Endodermal cell (in vitro differentiated cells): ENCODE data around the gene PLXNA2. TPM values are rescaled to one million over a fixed set of nuclear protein-coding genes. Genes with fewer than 3 reads are reported as not detected.

Experiments used
- DNase-seq: peaks from one replicate; pipeline ENCODE4 v3.0.0-alpha.2; 2017
- H3K27ac ChIP-seq: 2 replicates; pipeline ENCODE4 v1.5.1; 2013; ENCODE audit warnings: mild to moderate bottlenecking, low read depth, low read length, moderate library complexity
- H3K27me3 ChIP-seq: 2 replicates; pipeline ENCODE4 v1.6.1; 2013; ENCODE audit warnings: mild to moderate bottlenecking, low read length, moderate library complexity; ENCODE audit not compliant: insufficient read depth, control insufficient read depth, poor library complexity, severe bottlenecking
- H3K36me3 ChIP-seq: 2 replicates; pipeline ENCODE4 v1.7.0; 2013; ENCODE audit warnings: mild to moderate bottlenecking, low read length, moderate library complexity; ENCODE audit not compliant: control insufficient read depth, insufficient read depth
- H3K4me1 ChIP-seq: one replicate; pipeline ENCODE4 v1.7.0; 2013; ENCODE audit warnings: low read length; ENCODE audit not compliant: control insufficient read depth, insufficient read depth
- H3K4me3 ChIP-seq: 2 replicates; pipeline ENCODE4 v1.5.1; 2013; ENCODE audit warnings: mild to moderate bottlenecking, low read length, moderate library complexity
- H3K9ac ChIP-seq: 2 replicates; pipeline ENCODE4 v1.6.1; 2013; ENCODE audit warnings: mild to moderate bottlenecking, low read length, moderate library complexity; ENCODE audit not compliant: poor library complexity, severe bottlenecking; ENCODE audit errors: extremely low read depth
- H3K9me3 ChIP-seq: 2 replicates; pipeline ENCODE4 v1.6.1; 2013; ENCODE audit warnings: mild to moderate bottlenecking, low read length, moderate library complexity; ENCODE audit not compliant: control insufficient read depth
- H3K27ac Mint-ChIP-seq: 2 replicates; pipeline ENCODE4 v1.8.0; 2020; ENCODE audit warnings: mixed read lengths
- H3K27me3 Mint-ChIP-seq: 2 replicates; pipeline ENCODE4 v1.8.0; 2021; ENCODE audit warnings: mild to moderate bottlenecking, mixed read lengths; ENCODE audit not compliant: insufficient read depth
- H3K36me3 Mint-ChIP-seq: 2 replicates; pipeline ENCODE4 v1.8.0; 2020; ENCODE audit warnings: low read depth, mixed read lengths
- H3K4me1 Mint-ChIP-seq: 2 replicates; pipeline ENCODE4 v1.8.0; 2020; ENCODE audit warnings: mixed read lengths
- H3K4me3 Mint-ChIP-seq: 2 replicates; pipeline ENCODE4 v1.8.0; 2020; ENCODE audit warnings: mild to moderate bottlenecking, moderate library complexity, mixed read lengths
- H3K9me3 Mint-ChIP-seq: 2 replicates; pipeline ENCODE4 v1.8.0; 2020; ENCODE audit warnings: mild to moderate bottlenecking, mixed read lengths
- WGBS, 2 experiments: methylation state at CpG; one replicate each; pipeline versions ENCODE4 v1.1.5 to v1.1.7; 2013; ENCODE audit warnings: missing lambda C conversion rate in 2 of 2, mixed read lengths in 1 of 2; ENCODE audit not compliant: insufficient coverage in 1 of 2, insufficient read length in 1 of 2; 5-methylcytosine and 5-hydroxymethylcytosine counted together
- total RNA-seq, 2 donors: library from RNA; stranded (reverse); fragmentation: NEBNext Ultra II Directional in 1 of 2; extraction: Animal tissue kit (Norgen Biotek cat#: 25700) in 1 of 2; gene quantifications; 2 replicates in 1 of 2; 3 replicates in 1 of 2; pipeline ENCODE4 v1.2.1, GENCODE V29; 2021
- TF ChIP-seq, protein P1 (sequence below): fragments of 200-600 bp; sonication (generic); conservative IDR thresholded peaks from 2 replicates; pipeline ENCODE4 v1.5.0; 2021; ENCODE audit warnings: antibody characterized with exemption, mild to moderate bottlenecking

The PLXNA2 gene
- total RNA-seq, 2 donors from 2014 or later = 61.2 to 86.1 TPM

GRCh38 chr1:208077232-208078075 lies 166.7 kb downstream of the PLXNA2 start:
- H3K4me1 ChIP-seq = peaks cover 18% of the 10 kb centered on the region
- no peaks in the 10 kb centered on the region for H3K9me3 ChIP-seq
- H3K36me3 ChIP-seq = peaks cover 100% of the 10 kb centered on the region
- Mint-ChIP-seq H3K27ac (peak overlapping the region; percentile 60), H3K27me3 (no peaks in the 10 kb centered on the region), H3K4me1 (peaks cover 23% of the 10 kb centered on the region), H3K9me3 (peaks cover 11% of the 10 kb centered on the region), H3K4me3 (no peak overlapping the region), H3K36me3 (peaks cover 69% of the 10 kb centered on the region)
- H3K27me3 ChIP-seq = no peaks in the 10 kb centered on the region
- H3K9ac ChIP-seq = no peak overlapping the region
- DNase-seq = no peak
- peak overlapping the region; percentile 65 for H3K27ac ChIP-seq
- no peak overlapping the region for H3K4me3 ChIP-seq
- TF ChIP-seq, protein P1, sequence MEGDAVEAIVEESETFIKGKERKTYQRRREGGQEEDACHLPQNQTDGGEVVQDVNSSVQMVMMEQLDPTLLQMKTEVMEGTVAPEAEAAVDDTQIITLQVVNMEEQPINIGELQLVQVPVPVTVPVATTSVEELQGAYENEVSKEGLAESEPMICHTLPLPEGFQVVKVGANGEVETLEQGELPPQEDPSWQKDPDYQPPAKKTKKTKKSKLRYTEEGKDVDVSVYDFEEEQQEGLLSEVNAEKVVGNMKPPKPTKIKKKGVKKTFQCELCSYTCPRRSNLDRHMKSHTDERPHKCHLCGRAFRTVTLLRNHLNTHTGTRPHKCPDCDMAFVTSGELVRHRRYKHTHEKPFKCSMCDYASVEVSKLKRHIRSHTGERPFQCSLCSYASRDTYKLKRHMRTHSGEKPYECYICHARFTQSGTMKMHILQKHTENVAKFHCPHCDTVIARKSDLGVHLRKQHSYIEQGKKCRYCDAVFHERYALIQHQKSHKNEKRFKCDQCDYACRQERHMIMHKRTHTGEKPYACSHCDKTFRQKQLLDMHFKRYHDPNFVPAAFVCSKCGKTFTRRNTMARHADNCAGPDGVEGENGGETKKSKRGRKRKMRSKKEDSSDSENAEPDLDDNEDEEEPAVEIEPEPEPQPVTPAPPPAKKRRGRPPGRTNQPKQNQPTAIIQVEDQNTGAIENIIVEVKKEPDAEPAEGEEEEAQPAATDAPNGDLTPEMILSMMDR = no peak
- WGBS, 2 experiments = 75 to 82% methylated on average over 14 to 16 of the region's 16 CpGs

DNA sequence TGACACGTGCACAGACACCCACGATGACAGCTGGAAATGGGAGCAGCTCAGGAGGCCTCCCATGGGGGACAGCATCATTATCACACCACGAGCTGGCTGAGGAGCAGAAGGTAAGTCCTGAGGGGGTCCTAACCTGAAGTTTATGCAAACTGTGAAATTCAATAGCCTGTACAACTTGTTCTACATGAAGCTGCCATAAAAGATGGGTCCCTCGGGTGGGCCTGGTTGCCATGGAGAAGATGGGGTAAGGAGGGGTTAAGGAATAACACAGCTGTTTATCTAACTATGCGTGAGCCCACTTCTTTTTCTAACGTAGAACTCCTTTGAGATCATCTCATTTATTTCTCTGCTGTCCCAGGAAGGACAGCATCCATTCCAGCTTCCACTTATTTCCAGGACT lies 169.8 kb downstream of the PLXNA2 start:
- Mint-ChIP-seq H3K4me1 (peaks cover 23% of the 10 kb centered on the region), H3K27ac (no peak overlapping the region), H3K27me3 (no peaks in the 10 kb centered on the region), H3K36me3 (peaks cover 82% of the 10 kb centered on the region), H3K4me3 (no peak overlapping the region), H3K9me3 (peaks cover 11% of the 10 kb centered on the region)
- DNase-seq = no peak
- 87 to 96% methylated on average over 6 of the region's 6 CpGs for whole genome bisulfite sequencing, 2 experiments
- TF ChIP-seq, protein P1 = no peak
- H3K27me3 ChIP-seq = no peaks in the 10 kb centered on the region
- no peaks in the 10 kb centered on the region for H3K9me3 ChIP-seq
- no peak overlapping the region for H3K4me3 ChIP-seq
- no peak overlapping the region for H3K9ac ChIP-seq
- H3K27ac ChIP-seq = no peak overlapping the region
- peaks cover 5% of the 10 kb centered on the region for H3K4me1 ChIP-seq
- H3K36me3 ChIP-seq = peaks cover 98% of the 10 kb centered on the region

DNA sequence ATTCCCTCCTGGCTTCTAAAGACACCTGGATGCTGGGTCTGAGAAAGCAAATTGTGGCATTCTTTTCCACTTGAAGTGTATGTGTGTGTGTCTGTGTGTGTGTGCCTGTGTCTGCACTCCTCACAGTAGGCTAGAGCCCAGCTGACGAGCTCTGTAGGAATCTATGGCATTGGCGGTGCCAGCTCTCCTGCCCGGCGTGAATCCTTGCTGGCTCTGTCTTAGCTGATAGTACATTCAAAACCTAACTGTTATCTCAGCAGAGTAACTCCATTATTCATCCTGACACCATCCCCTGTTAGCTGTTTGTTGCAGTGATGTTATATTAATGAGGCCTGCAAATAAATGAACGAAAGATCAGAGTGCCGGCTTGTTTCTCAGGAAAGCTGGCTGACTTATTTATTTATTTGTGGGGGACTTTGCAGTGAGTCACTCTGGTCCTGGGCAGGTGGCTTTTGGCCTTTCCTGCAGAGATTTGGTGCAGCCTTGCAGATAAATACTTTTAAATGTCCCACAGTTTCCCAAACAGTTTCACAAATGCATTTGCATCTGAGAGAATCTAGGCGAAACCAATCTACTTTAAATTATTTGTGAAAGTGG lies 172.7 kb downstream of the PLXNA2 start:
- Mint-ChIP-seq H3K4me1 (peaks cover 20% of the 10 kb centered on the region), H3K27ac (no peak overlapping the region), H3K27me3 (no peaks in the 10 kb centered on the region), H3K36me3 (peaks cover 69% of the 10 kb centered on the region), H3K9me3 (peaks cover 11% of the 10 kb centered on the region), H3K4me3 (no peak overlapping the region)
- no peak overlapping the region for H3K27ac ChIP-seq
- H3K4me1 ChIP-seq = peaks cover 11% of the 10 kb centered on the region
- H3K4me3 ChIP-seq = no peak overlapping the region
- 60 to 77% methylated on average over 1 to 7 of the region's 7 CpGs for WGBS, 2 experiments
- H3K9me3 ChIP-seq = no peaks in the 10 kb centered on the region
- DNase-seq = no peak
- H3K9ac ChIP-seq = no peak overlapping the region
- TF ChIP-seq, protein P1 = no peak
- peaks cover 93% of the 10 kb centered on the region for H3K36me3 ChIP-seq
- H3K27me3 ChIP-seq = no peaks in the 10 kb centered on the region
